ENCODE data around the gene CLN3.
A peak's percentile ranks its signal among the peaks of the same experiment; 100 is the strongest.
"Not testable (repeated sequence)": the region's sequence is repeated elsewhere in the genome, so short reads cannot be mapped to it uniquely, and the experiment has no call there.

CLN3 gene

DNA sequence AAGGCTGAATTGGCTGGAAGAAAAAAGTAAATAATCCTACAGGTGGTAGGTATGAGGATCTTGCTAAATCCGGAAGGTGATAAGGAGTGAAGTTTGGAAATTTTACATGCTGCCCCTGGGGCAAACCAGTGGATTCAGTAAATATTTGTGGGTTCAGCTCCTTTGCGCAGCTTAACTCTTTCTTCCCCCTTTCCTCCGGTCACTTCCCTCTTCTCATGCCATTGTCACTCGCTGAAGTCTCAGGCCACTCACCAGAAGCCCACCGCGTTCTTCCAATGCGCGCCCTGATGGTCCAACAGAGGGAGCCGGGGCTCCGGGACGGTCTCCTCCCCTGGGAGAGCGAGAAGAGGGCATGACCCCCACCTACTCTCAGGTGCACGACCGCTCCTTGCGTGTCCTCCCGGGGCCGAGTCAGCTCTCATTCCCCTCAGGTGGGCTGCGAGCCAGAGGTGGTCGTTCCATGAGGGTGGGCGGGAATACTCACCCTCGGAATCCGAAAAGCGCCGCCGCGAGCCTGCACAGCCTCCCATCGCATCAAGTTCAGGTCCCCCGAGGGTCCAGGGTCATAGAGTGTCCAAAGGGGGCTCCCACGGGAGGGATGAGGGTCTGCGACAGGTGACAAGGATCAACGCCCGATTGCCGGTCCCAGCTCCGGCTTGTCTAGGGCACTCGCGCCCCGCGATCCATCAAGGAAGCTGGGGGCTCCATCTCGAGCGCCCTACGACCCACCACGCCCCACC lies 474 bp downstream of the CLN3 start:
- Histone ChIP-seq H3K27ac (peak overlapping the region; percentile 89 to 98), H3K4me3 (peak overlapping the region; percentile 94)
- TF ChIP-seq CTCF (IDR thresholded peaks at IDR 0.05) = no peak
- DNase-seq (ENCODE audit: low spot score) = no peak

DNA sequence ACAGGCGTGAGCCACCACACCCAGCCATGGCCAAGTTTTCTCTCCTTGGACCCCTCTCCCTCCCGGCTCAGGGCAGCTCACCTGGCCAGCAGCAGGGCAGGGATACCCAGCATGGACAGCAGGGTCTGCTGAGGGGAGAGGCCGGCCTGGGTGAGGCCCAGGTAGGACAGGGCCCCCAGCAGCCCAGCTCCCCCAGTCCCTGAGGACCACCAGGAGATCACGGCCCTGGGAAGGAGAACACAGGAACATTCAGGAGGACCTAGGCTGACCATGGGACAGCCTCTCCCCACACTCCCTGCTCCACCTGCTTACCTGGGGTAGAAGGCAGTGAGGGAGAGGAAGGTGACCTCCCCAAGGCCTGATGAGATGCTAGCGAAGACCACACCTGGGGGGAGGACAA lies 5.6 kb downstream of the CLN3 start:
- H3K4me3 ChIP-seq = no peak overlapping the region
- TF ChIP-seq CTCF (IDR thresholded peaks at IDR 0.05) = no peak
- DNase-seq (ENCODE audit: low spot score) = no peak
- no peak overlapping the region for H3K27ac ChIP-seq

DNA sequence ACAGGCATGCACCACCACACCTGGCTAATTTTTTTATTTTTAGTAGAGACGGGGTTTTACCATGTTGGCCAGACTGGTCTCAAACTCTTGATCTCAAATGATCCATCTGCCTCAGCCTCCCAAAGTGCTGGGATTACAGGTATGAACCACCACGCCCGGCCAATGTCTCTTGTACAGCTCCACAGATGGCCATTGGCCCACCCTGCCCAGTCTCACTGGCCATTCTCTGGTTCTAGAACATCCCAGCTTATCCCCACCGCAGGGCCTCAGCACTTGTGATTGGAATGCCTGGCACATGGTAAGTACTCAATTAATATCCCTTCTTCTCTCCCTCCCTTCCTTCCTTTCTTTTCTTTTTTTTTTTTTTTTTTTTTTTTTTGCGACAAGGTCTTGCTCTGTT lies 8.5 kb downstream of the CLN3 start:
- not testable (repeated sequence) for H3K27ac ChIP-seq; H3K4me3 ChIP-seq; DNase-seq (ENCODE audit: low spot score)

- TF ChIP-seq CTCF (IDR thresholded peaks at IDR 0.05) = no peak
- DNase-seq (ENCODE audit: low spot score) = no peak
- Histone ChIP-seq H3K27ac (no peak overlapping the region), H3K4me3 (no peak overlapping the region)
Observed at GRCh38 chr16:28482026-28482425, 9.8 kb downstream of the CLN3 start.

DNA sequence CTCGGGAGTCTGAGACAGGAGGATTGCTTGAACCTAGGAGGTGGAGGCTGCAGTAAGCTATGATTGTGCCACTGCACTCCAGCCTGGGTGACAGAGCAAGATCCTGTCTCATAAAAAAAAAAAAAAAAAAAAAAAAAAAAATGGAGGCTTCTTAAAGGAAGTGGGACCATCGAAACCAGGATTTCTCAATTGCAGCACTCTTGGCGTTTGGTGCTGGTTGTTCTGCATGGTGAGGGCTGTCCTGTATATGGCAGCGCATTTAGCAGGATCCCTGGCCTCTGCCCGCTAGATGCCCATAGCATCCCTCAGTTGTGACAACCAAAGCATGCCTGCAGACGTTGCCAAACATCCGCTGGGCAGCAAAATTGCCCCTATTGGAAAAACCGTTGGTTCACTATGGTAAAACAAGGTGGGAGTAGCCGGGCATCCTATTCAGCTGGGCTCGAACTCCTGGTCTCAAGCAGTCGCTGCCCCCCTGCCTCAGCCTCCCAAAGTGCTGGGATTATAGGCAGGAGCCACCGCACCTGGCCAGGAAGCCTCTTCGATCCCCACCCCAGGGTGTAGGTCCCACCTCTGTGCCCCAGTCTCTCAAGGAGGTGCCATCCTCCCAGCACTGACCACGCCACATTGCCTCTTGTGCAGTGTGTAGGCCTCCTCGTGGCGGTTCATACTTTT lies 13.2 kb downstream of the CLN3 start:
- DNase-seq (ENCODE audit: low spot score) = no peak

GRCh38 chr16:28477311-28477920 lies 14.5 kb downstream of the CLN3 start:
- TF ChIP-seq CTCF (IDR thresholded peaks at IDR 0.05) = no peak
- Histone ChIP-seq H3K27ac (no peak overlapping the region), H3K4me3 (no peak overlapping the region)
- DNase-seq (ENCODE audit: low spot score) = no peak

More for the DNA sequence above, 13.2 kb downstream of the CLN3 start:
- Histone ChIP-seq H3K27ac (no peak overlapping the region), H3K4me3 (no peak overlapping the region)
- no peak for TF ChIP-seq CTCF (IDR thresholded peaks at IDR 0.05)

- H3K27ac ChIP-seq = no peak overlapping the region
- DNase-seq (ENCODE audit: low spot score) = no peak
- TF ChIP-seq CTCF (IDR thresholded peaks at IDR 0.05) = no peak
- H3K4me3 ChIP-seq = no peak overlapping the region
Observed at GRCh38 chr16:28475221-28475620, 16.7 kb downstream of the CLN3 start.
